ENCODE data around the gene ATP11A. TPM values are rescaled to one million over a fixed set of nuclear protein-coding genes. Genes with fewer than 3 reads are reported as not detected.
A peak's percentile ranks its signal among the peaks of the same experiment; 100 is the strongest.
"Not testable (repeated sequence)": the region's sequence is repeated elsewhere in the genome, so short reads cannot be mapped to it uniquely, and the experiment has no call there.

Gene ATP11A
- total RNA-seq, 1 experiment from 2014 or later, result 3.7 TPM

DNA sequence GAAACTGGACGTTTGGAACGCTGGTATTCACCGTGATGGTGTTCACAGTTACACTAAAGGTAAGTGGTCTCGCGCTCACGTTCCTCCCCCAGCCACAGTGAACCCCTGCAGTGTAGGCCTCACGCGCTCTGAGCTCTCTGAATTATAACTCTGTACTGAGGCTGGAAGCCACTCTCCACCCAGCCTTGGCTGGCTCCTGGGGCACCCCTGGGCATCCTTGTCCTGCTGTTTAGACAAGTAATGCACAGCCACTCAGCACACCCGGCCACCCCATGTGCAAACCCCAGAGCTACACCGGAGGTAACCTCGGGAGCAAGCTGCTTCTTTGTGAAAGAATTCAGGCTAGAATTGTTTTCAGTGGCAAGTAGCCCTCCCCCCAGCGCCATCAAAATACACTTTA lies 181.9 kb downstream of the ATP11A start:
- H3K27me3 ChIP-seq (replicated peaks), result no peaks in the 10 kb centered on the region
- DNase-seq (ENCODE audit: low read depth in 1 of 2, low spot score in 2 of 2), result no peak
- H3K27ac ChIP-seq, result no peak overlapping the region
- H3K9me3 ChIP-seq (replicated peaks), result no peaks in the 10 kb centered on the region
- H3K4me3 ChIP-seq, result no peak overlapping the region
- no peaks in the 10 kb centered on the region for H3K4me1 ChIP-seq (replicated peaks)
- H3K36me3 ChIP-seq, result no peaks in the 10 kb centered on the region

DNA sequence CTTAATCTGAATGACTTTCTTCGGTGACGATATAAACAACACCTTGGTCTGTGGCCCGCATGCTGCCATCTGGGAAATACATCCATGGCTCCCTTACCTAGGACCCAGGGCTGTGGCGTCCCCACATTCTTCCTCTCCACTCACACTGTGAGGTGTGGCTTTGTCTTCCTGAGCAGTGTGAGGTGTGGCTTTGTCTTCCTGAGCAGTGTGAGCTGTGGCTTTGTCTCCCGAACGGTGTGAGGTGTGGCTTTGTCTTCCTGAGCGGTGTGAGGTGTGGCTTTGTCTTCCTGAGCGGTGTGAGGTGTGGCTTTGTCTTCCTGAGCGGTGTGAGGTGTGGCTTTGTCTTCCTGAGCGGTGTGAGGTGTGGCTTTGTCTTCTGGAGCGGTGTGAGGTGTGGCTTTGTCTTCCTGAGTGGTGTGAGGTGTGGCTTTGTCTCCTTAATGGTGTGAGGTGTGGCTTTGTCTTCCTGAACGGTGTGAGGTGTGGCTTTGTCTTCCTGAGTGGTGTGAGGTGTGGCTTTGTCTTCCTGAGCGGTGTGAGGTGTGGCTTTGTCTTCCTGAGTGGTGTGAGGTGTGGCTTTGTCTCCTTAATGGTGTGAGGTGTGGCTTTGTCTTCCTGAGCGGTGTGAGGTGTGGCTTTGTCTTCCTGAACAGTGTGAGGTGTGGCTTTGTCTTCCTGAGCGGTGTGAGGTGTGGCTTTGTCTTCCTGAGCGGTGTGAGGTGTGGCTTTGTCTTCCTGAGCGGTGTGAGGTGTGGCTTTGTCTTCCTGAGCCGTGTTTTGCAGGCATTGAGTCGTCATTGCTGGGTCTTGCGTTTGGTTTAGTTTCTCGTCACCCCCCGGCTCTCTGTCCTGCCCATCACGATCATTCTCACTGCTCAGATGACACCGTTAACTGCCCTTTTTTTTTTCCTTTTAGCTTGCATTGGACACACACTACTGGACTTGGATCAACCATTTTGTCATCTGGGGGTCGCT lies 183.1 kb downstream of the ATP11A start:
- not testable (repeated sequence) for H3K27me3 ChIP-seq (replicated peaks); H3K4me3 ChIP-seq; H3K27ac ChIP-seq; H3K4me1 ChIP-seq (replicated peaks); H3K36me3 ChIP-seq; H3K9me3 ChIP-seq (replicated peaks); DNase-seq (ENCODE audit: low read depth in 1 of 2, low spot score in 2 of 2)

DNA sequence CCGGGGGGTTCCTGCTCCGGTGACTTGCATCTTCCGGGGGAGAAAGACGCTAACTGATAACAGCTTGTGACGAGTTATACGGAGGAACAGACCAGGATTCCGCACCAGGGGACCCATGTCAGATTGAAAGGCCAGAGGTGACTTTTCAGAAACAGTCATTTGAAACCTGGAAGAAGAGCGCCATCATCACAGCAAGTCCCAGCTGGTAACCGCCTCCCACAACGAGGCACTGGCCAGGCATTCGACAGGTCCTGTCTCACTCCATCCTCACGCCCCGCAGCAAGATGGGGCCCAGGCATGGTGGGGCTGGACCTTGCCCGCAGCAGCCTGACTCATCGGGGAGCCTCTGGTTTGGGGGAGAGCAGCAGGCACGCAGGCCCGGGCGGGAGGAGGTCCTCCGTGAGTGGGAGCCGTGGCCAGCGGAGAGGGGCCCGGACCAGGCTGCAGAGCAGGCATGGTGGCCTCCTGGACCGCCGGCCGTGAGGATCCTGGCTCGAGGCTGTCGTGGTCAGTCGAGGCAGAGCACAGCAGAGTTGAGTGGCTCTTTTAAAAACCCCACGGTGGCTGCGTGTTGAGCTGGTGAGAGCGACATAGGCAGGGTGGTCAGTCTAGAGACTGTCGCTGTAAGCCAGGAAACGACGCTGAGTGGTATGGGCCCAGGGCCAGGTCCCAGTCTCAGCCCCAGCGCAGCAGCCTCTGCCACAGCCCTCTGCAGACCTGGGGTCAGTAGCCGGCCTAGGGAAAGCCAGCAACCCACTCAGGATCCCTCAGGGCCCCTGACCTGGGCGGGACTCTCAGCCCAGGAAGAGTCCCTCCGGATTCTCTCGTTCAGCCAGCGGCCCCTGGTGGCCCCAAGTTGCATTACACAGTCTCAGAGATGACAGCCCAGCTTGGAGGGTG lies 184.3 kb downstream of the ATP11A start:
- DNase-seq (ENCODE audit: low read depth in 1 of 2, low spot score in 2 of 2), result peak; percentile 50 to 68

DNA sequence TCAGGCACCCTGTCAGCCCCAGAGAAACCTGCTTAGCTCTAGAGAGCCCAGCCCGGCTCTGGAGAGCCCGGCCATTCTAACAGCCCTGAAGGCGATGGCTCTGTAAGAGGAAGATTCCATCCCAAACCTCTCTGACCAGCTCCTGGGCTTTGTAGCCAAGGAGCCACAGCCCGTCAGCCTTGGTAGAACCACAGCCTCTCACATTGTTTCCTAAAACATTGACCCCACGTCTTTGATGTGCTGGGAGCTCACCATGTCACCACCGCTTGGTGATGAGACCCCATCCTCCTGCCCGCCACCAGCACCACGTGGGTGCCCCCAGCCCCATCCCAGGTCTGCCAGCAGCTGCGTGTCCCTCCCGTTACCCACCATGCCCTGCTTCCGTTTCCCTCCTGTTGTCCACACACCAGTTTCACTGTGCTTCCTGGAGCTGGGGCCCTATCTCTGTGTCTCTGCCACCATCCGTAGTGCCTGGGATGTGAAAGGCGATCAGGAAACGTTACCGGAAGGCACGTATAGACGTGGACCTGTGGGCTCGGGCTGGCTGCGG lies 185.0 kb downstream of the ATP11A start:
- H3K27ac ChIP-seq, result no peak overlapping the region
- no peak for DNase-seq (ENCODE audit: low read depth in 1 of 2, low spot score in 2 of 2)
- H3K4me1 ChIP-seq (replicated peaks), result no peaks in the 10 kb centered on the region
- no peaks in the 10 kb centered on the region for H3K9me3 ChIP-seq (replicated peaks)
- H3K36me3 ChIP-seq, result no peaks in the 10 kb centered on the region
- H3K4me3 ChIP-seq, result no peak overlapping the region
- H3K27me3 ChIP-seq (replicated peaks), result no peaks in the 10 kb centered on the region

More for the DNA sequence above, 184.3 kb downstream of the ATP11A start:
- Histone ChIP-seq H3K4me3 (no peak overlapping the region), H3K9me3 (replicated peaks) (no peaks in the 10 kb centered on the region), H3K27ac (no peak overlapping the region), H3K36me3 (no peaks in the 10 kb centered on the region), H3K4me1 (replicated peaks) (no peaks in the 10 kb centered on the region), H3K27me3 (replicated peaks) (no peaks in the 10 kb centered on the region)

DNA sequence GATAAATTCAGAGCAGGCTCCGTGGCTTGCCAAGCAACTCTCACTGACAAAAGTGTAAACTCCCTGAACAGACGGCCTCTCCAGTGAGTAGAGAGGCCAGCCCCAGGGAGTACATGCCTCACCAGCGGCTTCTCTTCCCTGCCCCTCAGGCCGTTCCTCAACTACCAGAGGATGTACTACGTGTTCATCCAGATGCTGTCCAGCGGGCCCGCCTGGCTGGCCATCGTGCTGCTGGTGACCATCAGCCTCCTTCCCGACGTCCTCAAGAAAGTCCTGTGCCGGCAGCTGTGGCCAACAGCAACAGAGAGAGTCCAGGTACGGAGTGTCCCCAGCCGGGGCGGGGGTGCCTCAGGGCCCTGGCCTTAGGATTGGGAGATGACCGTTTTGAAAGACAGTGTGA lies 185.8 kb downstream of the ATP11A start:
- Histone ChIP-seq H3K36me3 (no peaks in the 10 kb centered on the region), H3K27me3 (replicated peaks) (no peaks in the 10 kb centered on the region), H3K4me3 (no peak overlapping the region), H3K27ac (no peak overlapping the region), H3K4me1 (replicated peaks) (no peaks in the 10 kb centered on the region), H3K9me3 (replicated peaks) (no peaks in the 10 kb centered on the region)
- no peak for DNase-seq (ENCODE audit: low read depth in 1 of 2, low spot score in 2 of 2)

DNA sequence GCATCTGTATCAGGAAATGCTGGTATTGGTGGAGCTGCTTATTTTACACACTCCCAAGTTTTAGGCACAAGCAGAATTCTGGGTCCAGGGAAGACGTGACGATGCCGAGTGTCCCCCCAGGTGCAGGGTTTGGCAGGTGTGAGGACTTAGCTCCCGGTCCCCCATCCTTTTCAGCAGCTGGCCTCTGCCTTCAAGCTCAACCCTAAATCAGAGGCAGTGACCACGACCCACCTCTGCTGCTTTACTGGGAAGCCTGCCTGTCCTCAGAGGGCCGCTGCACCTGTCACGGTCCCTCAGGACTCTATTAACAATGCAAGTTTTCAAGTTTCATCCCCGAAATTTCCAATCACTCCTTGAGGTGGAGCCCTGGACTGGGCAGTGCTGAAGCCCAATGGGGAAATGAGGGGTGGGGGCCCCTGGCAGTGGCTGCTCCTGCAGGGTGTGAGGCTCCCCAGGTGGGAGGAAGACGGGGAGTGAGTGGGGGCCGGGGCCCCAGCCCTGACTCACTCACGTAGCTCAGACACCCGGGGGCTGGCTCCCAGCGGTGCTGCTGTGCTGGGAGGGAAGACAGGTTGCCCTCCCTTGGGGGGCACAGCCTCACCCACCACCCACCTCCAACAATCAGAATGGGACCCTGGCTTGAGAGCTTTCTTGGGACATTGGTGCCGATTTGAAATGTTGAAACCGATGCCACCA lies 186.6 kb downstream of the ATP11A start:
- Histone ChIP-seq H3K36me3 (no peaks in the 10 kb centered on the region), H3K27me3 (replicated peaks) (no peaks in the 10 kb centered on the region), H3K4me3 (no peak overlapping the region), H3K27ac (no peak overlapping the region), H3K9me3 (replicated peaks) (no peaks in the 10 kb centered on the region), H3K4me1 (replicated peaks) (no peaks in the 10 kb centered on the region)
- no peak for DNase-seq (ENCODE audit: low read depth in 1 of 2, low spot score in 2 of 2)

DNA sequence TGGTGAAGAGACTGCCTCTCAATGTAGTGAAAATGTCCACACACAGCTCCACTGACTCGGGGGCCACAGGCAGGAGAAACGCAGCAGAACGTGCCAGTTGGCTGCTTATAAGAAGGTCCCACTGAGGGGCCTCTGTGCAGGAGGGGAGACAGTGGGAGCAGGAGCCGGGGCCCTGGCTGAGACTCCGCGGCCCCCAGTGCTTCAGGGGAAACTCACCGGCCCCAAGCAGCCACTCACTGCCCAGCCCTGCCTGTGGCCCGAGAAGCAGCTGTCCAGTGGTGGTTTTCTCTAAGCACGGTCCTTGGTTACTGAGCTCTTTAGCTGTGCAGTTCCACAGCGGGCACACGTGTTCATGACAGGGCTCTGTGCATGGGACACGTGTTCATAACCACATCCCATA lies 187.2 kb downstream of the ATP11A start:
- Histone ChIP-seq H3K27me3 (replicated peaks) (no peaks in the 10 kb centered on the region), H3K4me3 (no peak overlapping the region)

DNA sequence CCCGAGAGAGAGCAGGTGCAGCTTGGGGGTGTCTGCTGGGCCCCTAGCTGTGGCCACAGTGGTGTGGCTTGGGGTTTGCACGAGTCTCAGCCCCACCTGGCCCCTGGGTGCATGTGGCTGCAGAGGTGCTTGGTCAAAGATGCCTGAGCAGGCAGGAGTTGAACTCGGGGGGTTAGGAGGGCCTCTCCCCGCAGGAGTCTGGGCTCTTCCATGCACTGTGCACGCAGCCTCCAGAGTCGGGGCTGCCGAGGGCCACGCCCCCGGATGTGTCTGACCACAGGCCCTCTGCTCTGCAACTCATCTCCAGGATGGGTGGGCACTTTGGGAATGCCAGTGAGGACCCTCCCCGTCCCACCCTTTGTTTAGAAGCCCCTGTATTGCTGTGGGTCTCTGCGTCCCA lies 187.7 kb downstream of the ATP11A start:
- Histone ChIP-seq H3K36me3 (no peaks in the 10 kb centered on the region), H3K27me3 (replicated peaks) (no peaks in the 10 kb centered on the region), H3K4me1 (replicated peaks) (no peaks in the 10 kb centered on the region), H3K4me3 (no peak overlapping the region), H3K9me3 (replicated peaks) (no peaks in the 10 kb centered on the region), H3K27ac (no peak overlapping the region)
- no peak for DNase-seq (ENCODE audit: low read depth in 1 of 2, low spot score in 2 of 2)

More for the DNA sequence above, 187.2 kb downstream of the ATP11A start:
- Histone ChIP-seq H3K36me3 (no peaks in the 10 kb centered on the region), H3K9me3 (replicated peaks) (no peaks in the 10 kb centered on the region), H3K4me1 (replicated peaks) (no peaks in the 10 kb centered on the region), H3K27ac (no peak overlapping the region)
- DNase-seq (ENCODE audit: low read depth in 1 of 2, low spot score in 2 of 2), result no peak

DNA sequence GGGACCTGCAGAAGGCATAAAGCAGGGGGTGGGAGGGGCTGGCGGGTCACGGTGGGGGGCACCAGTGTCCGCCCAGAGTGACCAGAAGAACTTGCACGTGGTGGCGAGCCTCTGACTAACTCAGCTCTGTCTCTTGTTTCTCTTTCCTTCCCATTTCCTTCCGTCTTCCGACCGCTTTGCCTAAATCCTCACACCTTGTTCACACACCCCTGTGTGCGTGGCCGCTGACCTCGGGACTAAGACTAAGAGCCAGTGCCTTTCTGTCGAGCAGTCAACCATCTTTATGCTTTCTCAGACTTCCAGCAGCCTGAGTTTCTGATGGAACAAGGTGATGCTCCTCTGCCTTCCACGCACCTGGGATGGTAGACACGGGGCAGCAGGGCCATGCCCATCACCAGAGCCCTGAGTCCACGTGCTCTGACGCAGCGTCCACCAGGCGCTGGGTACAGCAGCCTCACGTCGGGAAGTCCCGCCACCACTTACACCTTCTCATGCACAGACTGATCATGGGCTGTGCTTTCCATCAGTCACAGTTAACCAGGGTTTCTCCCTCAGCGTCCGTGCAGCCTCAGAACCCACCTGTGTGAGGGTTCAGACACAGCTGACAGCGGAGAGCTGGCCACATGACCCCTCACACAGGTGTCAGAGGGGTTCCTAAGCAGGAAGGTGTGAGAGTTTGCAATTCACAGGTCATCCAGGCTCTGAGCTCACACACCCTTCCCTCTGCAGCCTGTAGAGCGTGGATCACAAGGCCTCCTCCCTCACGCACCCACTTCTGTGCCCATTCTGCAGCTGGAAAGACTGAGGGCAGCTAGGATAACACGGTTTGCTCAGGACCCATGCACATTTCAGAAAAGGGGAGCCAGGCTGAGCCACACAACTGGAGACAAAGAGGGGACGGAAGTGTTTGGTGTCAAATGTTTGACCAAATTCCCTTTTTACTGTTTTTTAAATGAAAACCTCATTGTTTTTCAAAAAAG lies 188.4 kb downstream of the ATP11A start:
- no peak overlapping the region for H3K27ac ChIP-seq
- no peaks in the 10 kb centered on the region for H3K27me3 ChIP-seq (replicated peaks)
- H3K4me3 ChIP-seq, result no peak overlapping the region
- no peak for DNase-seq (ENCODE audit: low read depth in 1 of 2, low spot score in 2 of 2)
- no peaks in the 10 kb centered on the region for H3K4me1 ChIP-seq (replicated peaks)
- no peaks in the 10 kb centered on the region for H3K9me3 ChIP-seq (replicated peaks)
- no peaks in the 10 kb centered on the region for H3K36me3 ChIP-seq

DNA sequence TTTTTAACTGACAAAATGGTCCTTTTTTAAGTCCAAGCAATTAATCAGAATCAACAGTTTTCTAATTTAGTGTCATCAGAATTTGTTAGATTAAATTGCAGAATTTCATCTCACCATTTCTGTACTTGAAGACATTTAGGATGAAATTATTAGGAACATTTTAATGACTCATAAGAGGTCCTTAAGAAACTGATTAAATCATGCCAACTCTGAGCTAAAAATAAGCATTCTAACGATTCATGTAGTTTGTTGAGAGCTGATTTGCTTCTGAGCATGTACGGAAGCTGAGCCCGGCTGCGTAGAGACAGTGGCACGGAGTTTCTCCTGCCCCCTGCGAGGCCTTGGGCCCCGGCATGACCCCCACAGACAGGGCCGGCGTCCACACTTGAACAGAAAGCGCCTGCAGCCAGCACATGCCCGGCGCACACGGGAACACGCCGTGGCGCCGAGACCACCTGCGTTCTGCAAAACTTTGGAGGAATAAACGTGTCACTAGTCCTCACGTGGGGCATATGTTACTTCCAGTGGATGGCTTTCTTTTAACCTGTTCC lies 189.5 kb downstream of the ATP11A start:
- no peaks in the 10 kb centered on the region for H3K9me3 ChIP-seq (replicated peaks)
- no peak for DNase-seq (ENCODE audit: low read depth in 1 of 2, low spot score in 2 of 2)
- no peaks in the 10 kb centered on the region for H3K27me3 ChIP-seq (replicated peaks)
- no peaks in the 10 kb centered on the region for H3K4me1 ChIP-seq (replicated peaks)
- H3K4me3 ChIP-seq, result no peak overlapping the region
- no peaks in the 10 kb centered on the region for H3K36me3 ChIP-seq
- H3K27ac ChIP-seq, result no peak overlapping the region

DNA sequence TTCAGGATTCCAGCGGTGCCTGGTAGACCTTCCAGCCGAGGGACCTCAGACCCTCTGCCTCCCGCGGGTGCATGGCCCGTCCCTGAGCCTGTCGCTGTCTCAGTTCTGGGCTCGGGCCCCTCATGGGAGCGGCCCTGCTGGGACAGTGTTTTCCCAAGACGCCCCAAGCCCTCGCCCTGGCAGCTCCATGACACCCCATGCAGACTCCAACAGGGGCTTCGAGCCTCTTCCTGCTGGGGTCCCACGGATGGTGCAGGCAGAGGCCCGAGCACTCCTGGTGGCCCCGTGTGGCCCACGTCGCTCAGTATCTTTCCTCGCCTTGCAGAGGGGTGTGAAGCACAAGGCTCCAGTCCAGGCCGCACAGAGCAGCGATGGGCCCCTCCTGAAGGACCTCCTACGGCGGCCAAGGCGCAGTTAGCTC lies 190.4 kb downstream of the ATP11A start:
- Histone ChIP-seq H3K4me1 (replicated peaks) (no peaks in the 10 kb centered on the region), H3K27ac (no peak overlapping the region), H3K36me3 (no peaks in the 10 kb centered on the region), H3K4me3 (no peak overlapping the region), H3K27me3 (replicated peaks) (no peaks in the 10 kb centered on the region), H3K9me3 (replicated peaks) (no peaks in the 10 kb centered on the region)
- no peak for DNase-seq (ENCODE audit: low read depth in 1 of 2, low spot score in 2 of 2)

DNA sequence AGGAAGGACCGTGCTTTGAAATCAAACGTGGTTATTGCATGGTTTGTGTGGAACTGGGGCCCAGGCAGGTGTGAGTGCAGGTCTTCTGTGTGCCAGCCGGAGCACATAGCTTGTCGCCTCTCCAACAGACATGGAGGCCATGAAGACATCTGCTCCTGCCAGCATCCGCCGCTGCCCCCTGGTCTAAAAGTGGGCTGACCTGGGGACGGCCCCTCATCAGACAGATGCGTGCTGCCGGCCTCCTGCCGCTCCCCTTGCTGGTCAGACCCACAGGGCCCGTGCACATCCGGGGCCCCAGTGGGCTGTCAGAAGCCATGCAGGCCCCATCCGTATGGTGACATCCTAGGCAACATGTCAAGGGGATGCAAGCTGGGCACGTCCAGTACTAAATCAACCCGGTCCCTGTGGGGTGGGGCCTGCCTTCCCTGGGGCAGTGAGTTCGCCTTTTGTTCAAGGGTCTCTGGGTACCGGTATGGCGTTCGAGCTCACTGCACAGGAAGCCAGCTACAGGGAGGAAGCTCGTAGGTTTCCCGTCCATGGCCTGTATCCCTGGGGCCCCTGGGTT lies 191.2 kb downstream of the ATP11A start:
- Histone ChIP-seq H3K4me1 (replicated peaks) (peaks cover 5% of the 10 kb centered on the region; the same call in 1 of the 2 replicates), H3K27me3 (replicated peaks) (no peaks in the 10 kb centered on the region), H3K9me3 (replicated peaks) (no peaks in the 10 kb centered on the region), H3K36me3 (no peaks in the 10 kb centered on the region), H3K4me3 (no peak overlapping the region), H3K27ac (no peak overlapping the region)
- DNase-seq (ENCODE audit: low read depth in 1 of 2, low spot score in 2 of 2), result no peak

Data from SJSA1 (cell line).